HG03039 (cell line): ENCODE measurements around the gene MAN1B1.

Experiments used
- ATAC-seq: cut with Tn5 transposase; IDR thresholded peaks from one replicate; pipeline ENCODE4 v1.9.1; 2021; ENCODE audit warnings: mild to moderate bottlenecking, moderate library complexity; ENCODE audit not compliant: unreplicated experiment

The MAN1B1 gene

GRCh38 chr9:137083394-137084004 lies 3.3 kb upstream of the MAN1B1 start:
- ATAC-seq, result no peak

GRCh38 chr9:137084526-137084925 lies 2.3 kb upstream of the MAN1B1 start:
- no peak for ATAC-seq

GRCh38 chr9:137085920-137086530 lies 760 bp upstream of the MAN1B1 start:
- ATAC-seq, result peak; percentile 11

GRCh38 chr9:137087409-137087925 lies 682 bp downstream of the MAN1B1 start:
- ATAC-seq, result no peak

- ATAC-seq, result no peak
Measured at GRCh38 chr9:137088121-137088520, 1.3 kb downstream of the MAN1B1 start.

GRCh38 chr9:137089232-137089947 lies 2.6 kb downstream of the MAN1B1 start:
- no peak for ATAC-seq

GRCh38 chr9:137095664-137096517 lies 9.1 kb downstream of the MAN1B1 start:
- ATAC-seq, result peak; percentile 65

- no peak for ATAC-seq
Measured at GRCh38 chr9:137096785-137097546, 10.2 kb downstream of the MAN1B1 start.

- no peak for ATAC-seq
Measured at GRCh38 chr9:137097761-137098462, 11.1 kb downstream of the MAN1B1 start.

GRCh38 chr9:137099231-137099630 lies 12.4 kb downstream of the MAN1B1 start:
- no peak for ATAC-seq

GRCh38 chr9:137103206-137103999 lies 16.6 kb downstream of the MAN1B1 start:
- no peak for ATAC-seq

GRCh38 chr9:137105814-137106661 lies 19.3 kb downstream of the MAN1B1 start:
- ATAC-seq, result no peak

GRCh38 chr9:137106662-137107250 lies 20.0 kb downstream of the MAN1B1 start:
- ATAC-seq, result no peak

GRCh38 chr9:137107312-137107921 lies 20.6 kb downstream of the MAN1B1 start:
- ATAC-seq, result no peak

GRCh38 chr9:137107982-137108381 lies 21.2 kb downstream of the MAN1B1 start:
- ATAC-seq, result no peak

GRCh38 chr9:137108608-137109249 lies 21.9 kb downstream of the MAN1B1 start:
- ATAC-seq, result no peak
